Muscle layer of duodenum (tissue), 2 donors: ENCODE measurements around the gene OR5L2.

Experiments used
- H3K27ac ChIP-seq: one replicate; pipeline ENCODE4 v1.7.0; 2013; ENCODE audit warnings: mild to moderate bottlenecking, low read length
- H3K27me3 ChIP-seq: one replicate; pipeline ENCODE4 v1.7.0; 2013; ENCODE audit warnings: low read depth, mild to moderate bottlenecking, control low read depth, low read length
- H3K36me3 ChIP-seq, 2 donors: one replicate each; pipeline ENCODE4 v1.7.0; 2013; ENCODE audit warnings: low read length in 2 of 2, control low read depth in 1 of 2, mild to moderate bottlenecking in 1 of 2; ENCODE audit not compliant: insufficient read depth in 2 of 2, control insufficient read depth in 1 of 2
- H3K4me1 ChIP-seq, 2 donors: one replicate each; pipeline ENCODE4 v1.7.0; 2013; ENCODE audit warnings: low read length in 2 of 2, mild to moderate bottlenecking in 2 of 2, control low read depth in 1 of 2, moderate library complexity in 1 of 2; ENCODE audit not compliant: insufficient read depth in 2 of 2, control insufficient read depth in 1 of 2
- H3K4me3 ChIP-seq, 2 donors: one replicate each; pipeline ENCODE4 v1.7.0; 2013; ENCODE audit warnings: low read length in 2 of 2, low read depth in 1 of 2, mild to moderate bottlenecking in 1 of 2
- H3K9me3 ChIP-seq, 2 donors: one replicate each; pipeline ENCODE4 v1.7.0; 2013; ENCODE audit warnings: low read length in 2 of 2, control low read depth in 1 of 2, mild to moderate bottlenecking in 1 of 2; ENCODE audit not compliant: control insufficient read depth in 1 of 2
- donor health status: healthy.

Gene OR5L2

DNA sequence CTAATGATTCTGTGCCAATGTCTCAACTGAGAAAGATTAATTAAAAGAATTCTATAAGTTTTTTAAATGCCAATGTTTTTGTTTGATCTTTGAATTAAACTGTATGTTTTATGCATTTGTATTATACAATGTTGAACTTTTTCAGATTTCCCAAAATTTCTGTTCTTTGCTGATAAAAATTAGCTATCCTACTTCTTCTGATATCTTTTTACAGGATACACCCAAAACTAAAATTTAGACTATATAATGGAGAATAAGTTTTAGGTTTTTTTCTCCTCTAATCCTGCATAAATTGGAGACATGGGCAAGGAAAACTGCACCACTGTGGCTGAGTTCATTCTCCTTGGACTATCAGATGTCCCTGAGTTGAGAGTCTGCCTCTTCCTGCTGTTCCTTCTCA is at the start of gene OR5L2:
Gene OR5L2 (plus strand): TSS at position 301 of the 400 bp plus-strand sequence. CDS start 0 bp downstream, at position 301.
- Histone ChIP-seq H3K4me3 (no peak within 1 kb of the TSS), H3K27me3 (no peaks in the 10 kb centered on the region), H3K36me3 (no peaks in the 10 kb centered on the region), H3K9me3 (no peaks in the 10 kb centered on the region), H3K4me1 (no peaks in the 10 kb centered on the region), H3K27ac (no peak within 1 kb of the TSS)

- no peaks in the 10 kb centered on the region for H3K9me3 ChIP-seq
- no peak overlapping the region for H3K27ac ChIP-seq
- H3K4me1 ChIP-seq: no peaks in the 10 kb centered on the region
- no peaks in the 10 kb centered on the region for H3K36me3 ChIP-seq
- no peaks in the 10 kb centered on the region for H3K27me3 ChIP-seq
- no peak overlapping the region for H3K4me3 ChIP-seq
Measured at GRCh38 chr11:55791606-55792005, 35.4 kb upstream of the OR5L2 start.

GRCh38 chr11:55793321-55793720 is 33.7 kb upstream of the OR5L2 start:
- no peaks in the 10 kb centered on the region for H3K9me3 ChIP-seq
- no peak overlapping the region for H3K27ac ChIP-seq
- H3K36me3 ChIP-seq: no peaks in the 10 kb centered on the region

GRCh38 chr11:55795256-55795655 is 31.8 kb upstream of the OR5L2 start, which contains the start of gene OR5D14:
Gene OR5D14, plus strand, starts transcription at chr11:55795556. Its CDS starts 0 bp downstream, at chr11:55795556.
- Histone ChIP-seq H3K9me3 (no peaks in the 10 kb centered on the region), H3K4me3 (no peak within 1 kb of the TSS), H3K36me3 (no peaks in the 10 kb centered on the region), H3K4me1 (no peaks in the 10 kb centered on the region), H3K27me3 (no peaks in the 10 kb centered on the region), H3K27ac (no peak within 1 kb of the TSS)

More at GRCh38 chr11:55793321-55793720, 33.7 kb upstream of the OR5L2 start:
- no peaks in the 10 kb centered on the region for H3K27me3 ChIP-seq
- H3K4me3 ChIP-seq: no peak overlapping the region
- no peaks in the 10 kb centered on the region for H3K4me1 ChIP-seq

GRCh38 chr11:55806248-55806647 is 20.8 kb upstream of the OR5L2 start:
- no peak overlapping the region for H3K27ac ChIP-seq
- H3K4me1 ChIP-seq: no peaks in the 10 kb centered on the region
- no peak overlapping the region for H3K4me3 ChIP-seq
- no peaks in the 10 kb centered on the region for H3K36me3 ChIP-seq
- H3K27me3 ChIP-seq: no peaks in the 10 kb centered on the region
- peaks cover 0 to 10% of the 10 kb centered on the region in 2 donors for H3K9me3 ChIP-seq

DNA sequence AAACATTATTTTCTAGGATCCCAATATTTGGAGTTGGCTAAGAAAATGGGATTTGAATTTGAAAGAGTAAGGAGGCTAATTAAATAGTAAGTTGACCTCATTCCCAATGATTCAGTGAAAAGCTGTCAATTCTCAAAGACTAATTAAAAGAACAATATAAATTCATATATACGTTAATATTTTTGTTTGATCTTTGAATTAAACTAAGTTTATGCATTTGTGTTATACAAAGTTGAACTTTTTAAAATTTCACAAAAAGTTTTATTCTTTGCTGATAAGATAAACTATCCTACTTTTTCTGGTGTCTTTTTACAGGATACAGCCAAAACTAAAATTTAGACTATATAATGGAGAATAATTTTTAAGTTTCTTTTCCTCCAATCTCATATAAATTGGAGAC is 16.0 kb upstream of the OR5L2 start, which contains the start of gene OR5L1:
Gene OR5L1 (plus strand): TSS at position 301 of the 400 bp plus-strand sequence. CDS start 100 bp downstream, outside the sequence.
- no peak within 1 kb of the TSS for H3K4me3 ChIP-seq
- H3K9me3 ChIP-seq: peaks cover 0 to 4% of the 10 kb centered on the region in 2 donors
- no peaks in the 10 kb centered on the region for H3K27me3 ChIP-seq
- no peaks in the 10 kb centered on the region for H3K36me3 ChIP-seq
- H3K27ac ChIP-seq: no peak within 1 kb of the TSS
- no peaks in the 10 kb centered on the region for H3K4me1 ChIP-seq

- H3K27me3 ChIP-seq: no peaks in the 10 kb centered on the region
Measured at GRCh38 chr11:55819330-55819729, 7.7 kb upstream of the OR5L2 start, which contains the start of gene OR5D18. Gene OR5D18, plus strand, starts transcription at chr11:55819630. Its CDS starts 0 bp downstream, at chr11:55819630.

DNA sequence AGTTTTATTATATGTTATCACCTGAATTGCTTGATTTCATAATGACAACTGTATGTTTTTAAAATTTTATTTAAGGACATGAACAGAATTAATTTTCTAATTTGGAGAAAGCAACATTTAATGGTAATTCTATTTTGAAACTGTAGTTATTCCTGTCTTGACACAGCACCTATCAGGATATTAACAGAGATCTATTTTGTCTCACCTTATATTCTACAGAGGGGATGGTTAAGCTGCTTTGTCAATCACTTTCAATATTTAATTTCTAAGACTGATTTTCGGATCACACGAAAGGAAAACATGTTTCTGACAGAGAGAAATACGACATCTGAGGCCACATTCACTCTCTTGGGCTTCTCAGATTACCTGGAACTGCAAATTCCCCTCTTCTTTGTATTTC is 11.4 kb downstream of the OR5L2 start, which contains the start of gene OR5D16:
Gene OR5D16 (plus strand): TSS at position 301 of the 400 bp plus-strand sequence. CDS start 0 bp downstream, at position 301.
- no peaks in the 10 kb centered on the region for H3K27me3 ChIP-seq
- no peaks in the 10 kb centered on the region for H3K4me1 ChIP-seq
- H3K27ac ChIP-seq: no peak within 1 kb of the TSS
- peaks cover 0 to 9% of the 10 kb centered on the region in 2 donors for H3K9me3 ChIP-seq
- no peaks in the 10 kb centered on the region for H3K36me3 ChIP-seq
- no peak within 1 kb of the TSS for H3K4me3 ChIP-seq

More at GRCh38 chr11:55819330-55819729, 7.7 kb upstream of the OR5L2 start, which contains the start of gene OR5D18:
- Histone ChIP-seq H3K4me3 (no peak within 1 kb of the TSS), H3K4me1 (no peaks in the 10 kb centered on the region), H3K27ac (no peak within 1 kb of the TSS), H3K36me3 (no peaks in the 10 kb centered on the region), H3K9me3 (no peaks in the 10 kb centered on the region)

- H3K27ac ChIP-seq: no peak overlapping the region
- H3K27me3 ChIP-seq: no peaks in the 10 kb centered on the region
- H3K9me3 ChIP-seq: peaks cover 0 to 2% of the 10 kb centered on the region in 2 donors
- no peaks in the 10 kb centered on the region for H3K36me3 ChIP-seq
- H3K4me1 ChIP-seq: no peaks in the 10 kb centered on the region
- H3K4me3 ChIP-seq: no peak overlapping the region
Measured at GRCh38 chr11:55847453-55847852, 20.4 kb downstream of the OR5L2 start.

GRCh38 chr11:55849037-55849436 is 22.0 kb downstream of the OR5L2 start:
- H3K27ac ChIP-seq: no peak overlapping the region
- no peaks in the 10 kb centered on the region for H3K4me1 ChIP-seq
- H3K27me3 ChIP-seq: no peaks in the 10 kb centered on the region

GRCh38 chr11:55852141-55852540 is 25.1 kb downstream of the OR5L2 start:
- H3K27me3 ChIP-seq: no peaks in the 10 kb centered on the region
- no peak overlapping the region for H3K27ac ChIP-seq
- no peak overlapping the region for H3K4me3 ChIP-seq
- H3K4me1 ChIP-seq: no peaks in the 10 kb centered on the region
- no peaks in the 10 kb centered on the region for H3K36me3 ChIP-seq
- no peaks in the 10 kb centered on the region for H3K9me3 ChIP-seq

More at GRCh38 chr11:55849037-55849436, 22.0 kb downstream of the OR5L2 start:
- no peak overlapping the region for H3K4me3 ChIP-seq
- H3K9me3 ChIP-seq: no peaks in the 10 kb centered on the region
- H3K36me3 ChIP-seq: no peaks in the 10 kb centered on the region

- Histone ChIP-seq H3K27ac (no peak overlapping the region), H3K4me1 (no peaks in the 10 kb centered on the region)
Measured at GRCh38 chr11:55854704-55855103, 27.7 kb downstream of the OR5L2 start.

More at GRCh38 chr11:55854704-55855103, 27.7 kb downstream of the OR5L2 start:
- no peaks in the 10 kb centered on the region for H3K36me3 ChIP-seq
- H3K9me3 ChIP-seq: no peaks in the 10 kb centered on the region
- no peak overlapping the region for H3K4me3 ChIP-seq
- H3K27me3 ChIP-seq: no peaks in the 10 kb centered on the region
